ENCODE data around the gene LNPEP.

- TF ChIP-seq CTCF (conservative IDR thresholded peaks at IDR 0.05; ENCODE audit: low read length) (no peak), EZH2phosphoT487 (IDR thresholded peaks at IDR 0.05; ENCODE audit: borderline replicate concordance, low read depth, low read length) (no peak)
Observed at GRCh38 chr5:96920744-96921355, 15.0 kb upstream of the LNPEP start.

Data from OCI-LY7 (cell line).